SK-N-SH (cell line): ENCODE data around the gene SEC14L6. TPM values are rescaled to one million over a fixed set of nuclear protein-coding genes. Genes with fewer than 3 reads are reported as not detected.

Source experiments
- CTCF ChIA-PET: fragments of 300-600, 350-600 bp; formaldehyde crosslinking; extraction: SDS; loops from one replicate; lab custom pipeline; 2021; lab: Yijun Ruan, JAX
- POLR2A ChIA-PET: fragments of 350-600 bp; sonication (Branson Sonifier 250); formaldehyde crosslinking; extraction: SDS; loops from one replicate; lab custom pipeline; 2020; ENCODE audit warnings: antibody characterized with exemption, inconsistent platforms; lab: Yijun Ruan, JAX
- DNase-seq: peaks from one replicate; pipeline ENCODE4 v3.0.0; 2012
- H2AFZ ChIP-seq: fragments of 200-600 bp; sonication (generic); 2 replicates; pipeline ENCODE4 v1.8.1; 2016; ENCODE audit warnings: antibody characterized with exemption, mild to moderate bottlenecking, low read depth
- H3F3A ChIP-seq: fragments of 200-600 bp; sonication (generic); replicated peaks from 2 replicates; pipeline ENCODE3; 2016; ENCODE audit warnings: antibody characterized with exemption, mild to moderate bottlenecking; ENCODE audit not compliant: insufficient read depth
- H3K27ac ChIP-seq, 2 experiments: fragments of 200-500 bp in 1 of 2; fragments of 200-600 bp in 1 of 2; sonication (Bioruptor generic) in 1 of 2; sonication (generic), shearing (Covaris generic) in 1 of 2; 2 replicates each; pipeline versions ENCODE4 v1.5.1 to v1.6.1; 2014 to 2016; ENCODE audit warnings: low read depth in 2 of 2, inconsistent platforms in 1 of 2, low read length in 1 of 2, mild to moderate bottlenecking in 1 of 2, mixed read lengths in 1 of 2
- H3K27me3 ChIP-seq: fragments of 200-600 bp; sonication (generic), shearing (Covaris generic); 2 replicates; pipeline ENCODE4 v1.6.1; 2016; ENCODE audit warnings: mixed run types; ENCODE audit not compliant: insufficient read depth
- H3K36me3 ChIP-seq, 2 experiments: fragments of 200-500 bp in 1 of 2; fragments of 200-600 bp in 1 of 2; sonication (Bioruptor generic) in 1 of 2; sonication (generic) in 1 of 2; replicated peaks in 1 of 2; 2 replicates each; pipeline versions ENCODE3 to v1.5.1; 2014 to 2016; ENCODE audit warnings: low read length in 1 of 2, mild to moderate bottlenecking in 1 of 2; ENCODE audit not compliant: insufficient read depth in 2 of 2, control insufficient read depth in 1 of 2
- H3K4me1 ChIP-seq, 2 experiments: fragments of 200-500 bp in 1 of 2; fragments of 200-600 bp in 1 of 2; sonication (Bioruptor generic) in 1 of 2; sonication (generic), shearing (Covaris generic) in 1 of 2; 2 replicates each; pipeline versions ENCODE4 v1.5.1 to v1.6.1; 2014 to 2016; ENCODE audit warnings: low read depth in 1 of 2, low read length in 1 of 2, mixed run types in 1 of 2; ENCODE audit not compliant: insufficient read depth in 2 of 2, control insufficient read depth in 1 of 2
- H3K4me2 ChIP-seq: fragments of 200-600 bp; sonication (generic), shearing (Covaris generic); 2 replicates; pipeline ENCODE4 v1.6.1; 2017; ENCODE audit warnings: mixed run types
- H3K4me3 ChIP-seq, 2 experiments: fragments of 200-500 bp in 1 of 2; fragments of 200-600 bp in 1 of 2; sonication (Bioruptor generic) in 1 of 2; sonication (generic), shearing (Covaris generic) in 1 of 2; 2 replicates each; pipeline versions ENCODE4 v1.5.1 to v1.8.1; 2014 to 2016; ENCODE audit warnings: low read depth in 2 of 2, inconsistent platforms in 1 of 2, low read length in 1 of 2, mild to moderate bottlenecking in 1 of 2, mixed read lengths in 1 of 2, moderate library complexity in 1 of 2
- H3K79me2 ChIP-seq: fragments of 200-600 bp; sonication (generic); 2 replicates; pipeline ENCODE4 v1.8.1; 2017; ENCODE audit warnings: mild to moderate bottlenecking; ENCODE audit not compliant: insufficient read depth
- H3K9ac ChIP-seq: fragments of 200-600 bp; sonication (generic); 2 replicates; pipeline ENCODE4 v1.6.1; 2017; ENCODE audit warnings: mixed run types
- H3K9me2 ChIP-seq: fragments of 200-600 bp; sonication (generic); 2 replicates; pipeline ENCODE4 v1.6.1; 2017; ENCODE audit warnings: mixed run types
- H3K9me3 ChIP-seq: fragments of 200-600 bp; sonication (generic); 2 replicates; pipeline ENCODE4 v1.6.1; 2017; ENCODE audit warnings: mixed run types, mild to moderate bottlenecking, moderate library complexity
- H4K20me1 ChIP-seq: fragments of 200-600 bp; sonication (generic); 2 replicates; pipeline ENCODE4 v1.6.1; 2017; ENCODE audit warnings: mild to moderate bottlenecking, mixed run types; ENCODE audit not compliant: insufficient read depth
- CTCF ChIP-seq: fragments of 200-600 bp; sonication (generic); IDR thresholded peaks from 2 replicates; pipeline ENCODE4 v1.6.1; 2017; ENCODE audit warnings: antibody characterized with exemption, mild to moderate bottlenecking, moderate library complexity
- EZH2phosphoT487 ChIP-seq: fragments of 200-600 bp; sonication (generic); IDR thresholded peaks from 2 replicates; pipeline ENCODE4 v1.6.1; 2017; ENCODE audit warnings: low read depth, mixed run types, mild to moderate bottlenecking, antibody characterized with exemption, moderate library complexity, borderline replicate concordance
- FOXM1 ChIP-seq: IDR thresholded peaks from 2 replicates; pipeline ENCODE4 v1.4.0; 2012; ENCODE audit warnings: low read depth, mild to moderate bottlenecking
- TAF1 ChIP-seq: IDR thresholded peaks from 2 replicates; pipeline ENCODE4 v1.6.1; 2012; ENCODE audit warnings: low read depth, mild to moderate bottlenecking, low read length, moderate library complexity, borderline replicate concordance
- TCF12 ChIP-seq: IDR thresholded peaks from 2 replicates; pipeline ENCODE4 v1.4.0; 2012
- TEAD4 ChIP-seq: IDR thresholded peaks from 2 replicates; pipeline ENCODE4 v1.4.0; 2012; ENCODE audit warnings: mild to moderate bottlenecking, borderline replicate concordance; ENCODE audit not compliant: insufficient read depth
- USF1 ChIP-seq: IDR thresholded peaks from 2 replicates; pipeline ENCODE4 v1.4.0; 2012; ENCODE audit warnings: low read depth, borderline replicate concordance
- ZBTB33 ChIP-seq: IDR thresholded peaks from 2 replicates; pipeline ENCODE4 v1.4.0; 2012; ENCODE audit warnings: low read depth, borderline replicate concordance
- WGBS: methylation state at CpG from one replicate; pipeline ENCODE4 v1.1.6; 2017; ENCODE audit warnings: low lambda C conversion rate; 5-methylcytosine and 5-hydroxymethylcytosine counted together
- polyA plus RNA-seq, 3 experiments: library from polyadenylated mRNA; depleted of rRNA; stranded (reverse); fragments of >200 nt; gene quantifications; 2 replicates each; pipeline ENCODE4 v1.2.3, GENCODE V29; 2012

The SEC14L6 gene
- polyA plus RNA-seq, 1 of the 3 experiments (the other 2 are of a cell fraction) = not detected

- Histone ChIP-seq H3K9me2 (no peaks in the 10 kb centered on the region), H3K9me3 (no peaks in the 10 kb centered on the region), H3K36me3 (no peaks in the 10 kb centered on the region), H3K27ac (no peak overlapping the region), H2AFZ (no peak overlapping the region), H3K4me2 (no peak overlapping the region), H3F3A (no peaks in the 10 kb centered on the region), H3K4me3 (no peak overlapping the region), H3K27me3 (peaks cover 8% of the 10 kb centered on the region; the same call in 1 of the 2 replicates), H3K79me2 (no peaks in the 10 kb centered on the region), H4K20me1 (no peaks in the 10 kb centered on the region), H3K4me1 (no peaks in the 10 kb centered on the region; a peak in 1 of 4 replicates), H3K9ac (no peak overlapping the region)
- CTCF ChIA-PET = no interaction called here
- DNase-seq = no peak
- POLR2A ChIA-PET = no interaction called here
- WGBS = 59% methylated on average over 7 of the region's 12 CpGs
- TF ChIP-seq EZH2phosphoT487 = no peak
- TF ChIP-seq TEAD4 = no peak
- TF ChIP-seq CTCF = no peak
Measured at GRCh38 chr22:30492144-30492543, 54.4 kb downstream of the SEC14L6 start.

GRCh38 chr22:30491381-30491780, 55.2 kb downstream of the SEC14L6 start:
- 57% methylated on average over 3 of the region's 7 CpGs for WGBS
- no peak for TF ChIP-seq ZBTB33
- Histone ChIP-seq H3K36me3 (no peaks in the 10 kb centered on the region), H3K9ac (no peak overlapping the region), H3K4me2 (no peak overlapping the region), H4K20me1 (no peaks in the 10 kb centered on the region), H2AFZ (no peak overlapping the region), H3K27me3 (peaks cover under 1% of the 10 kb centered on the region; the same call in 1 of the 2 replicates), H3K27ac (no peak overlapping the region), H3K9me3 (no peaks in the 10 kb centered on the region), H3K9me2 (no peaks in the 10 kb centered on the region), H3K4me3 (no peak overlapping the region), H3K79me2 (no peaks in the 10 kb centered on the region), H3F3A (no peaks in the 10 kb centered on the region), H3K4me1 (no peaks in the 10 kb centered on the region; a peak in 1 of 4 replicates)
- ChIA-PET POLR2A (no interaction called here), CTCF (interaction anchor here (0.9 kb wide), 1 partner anchor 25 kb away, joined by 3 read pairs; no protein-coding TSS in a partner anchor)
- no peak for DNase-seq

- ChIA-PET POLR2A (no interaction called here), CTCF (no interaction called here)
- 81% methylated on average over 7 of the region's 11 CpGs for WGBS
- H3K4me3 ChIP-seq = no peak overlapping the region
- no peaks in the 10 kb centered on the region for H3F3A ChIP-seq
- no peak overlapping the region for H3K4me2 ChIP-seq
- H3K9ac ChIP-seq = no peak overlapping the region
- no peak overlapping the region for H2AFZ ChIP-seq
- H3K9me3 ChIP-seq = no peaks in the 10 kb centered on the region
- H3K36me3 ChIP-seq = no peaks in the 10 kb centered on the region
- no peak overlapping the region for H3K27ac ChIP-seq
- no peaks in the 10 kb centered on the region; the same call in 1 of the 2 replicates for H3K27me3 ChIP-seq
- no peaks in the 10 kb centered on the region for H3K9me2 ChIP-seq
- H3K4me1 ChIP-seq = no peaks in the 10 kb centered on the region; a peak in 1 of 4 replicates
- DNase-seq = no peak
- no peaks in the 10 kb centered on the region for H3K79me2 ChIP-seq
- no peaks in the 10 kb centered on the region for H4K20me1 ChIP-seq
- TF ChIP-seq TCF12 (no peak), USF1 (no peak), FOXM1 (no peak), CTCF (no peak), EZH2phosphoT487 (no peak), ZBTB33 (no peak), TAF1 (no peak)
Measured at GRCh38 chr22:30490399-30490798, 56.1 kb downstream of the SEC14L6 start.
